Measurements from ENCODE around the gene CLEC20A. TPM values are rescaled to one million over a fixed set of nuclear protein-coding genes. Genes with fewer than 3 reads are reported as not detected.

Gene CLEC20A
- total RNA-seq, 1 donor from 2014 or later = not detected

- no peak for DNase-seq (ENCODE audit: low spot score)
- Mint-ChIP-seq H3K27ac (ENCODE audit: unreplicated experiment) (no peak overlapping the region), H3K4me3 (ENCODE audit: unreplicated experiment) (no peak overlapping the region), H3K36me3 (ENCODE audit: low read depth) (no peaks in the 10 kb centered on the region), H3K4me1 (ENCODE audit: low read depth) (no peaks in the 10 kb centered on the region), H3K9me3 (ENCODE audit: low read depth) (no peaks in the 10 kb centered on the region), H3K27me3 (ENCODE audit: low read depth) (no peaks in the 10 kb centered on the region)
- TF ChIP-seq, protein P1, sequence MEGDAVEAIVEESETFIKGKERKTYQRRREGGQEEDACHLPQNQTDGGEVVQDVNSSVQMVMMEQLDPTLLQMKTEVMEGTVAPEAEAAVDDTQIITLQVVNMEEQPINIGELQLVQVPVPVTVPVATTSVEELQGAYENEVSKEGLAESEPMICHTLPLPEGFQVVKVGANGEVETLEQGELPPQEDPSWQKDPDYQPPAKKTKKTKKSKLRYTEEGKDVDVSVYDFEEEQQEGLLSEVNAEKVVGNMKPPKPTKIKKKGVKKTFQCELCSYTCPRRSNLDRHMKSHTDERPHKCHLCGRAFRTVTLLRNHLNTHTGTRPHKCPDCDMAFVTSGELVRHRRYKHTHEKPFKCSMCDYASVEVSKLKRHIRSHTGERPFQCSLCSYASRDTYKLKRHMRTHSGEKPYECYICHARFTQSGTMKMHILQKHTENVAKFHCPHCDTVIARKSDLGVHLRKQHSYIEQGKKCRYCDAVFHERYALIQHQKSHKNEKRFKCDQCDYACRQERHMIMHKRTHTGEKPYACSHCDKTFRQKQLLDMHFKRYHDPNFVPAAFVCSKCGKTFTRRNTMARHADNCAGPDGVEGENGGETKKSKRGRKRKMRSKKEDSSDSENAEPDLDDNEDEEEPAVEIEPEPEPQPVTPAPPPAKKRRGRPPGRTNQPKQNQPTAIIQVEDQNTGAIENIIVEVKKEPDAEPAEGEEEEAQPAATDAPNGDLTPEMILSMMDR (IDR thresholded peaks at IDR 0.05) = no peak
These were observed 13.4 kb upstream of the CLEC20A start for GRCh38 chr1:178510155-178510554.

GRCh38 chr1:178509414-178510007 lies 12.7 kb upstream of the CLEC20A start:
- no peaks in the 10 kb centered on the region for H3K4me1 Mint-ChIP-seq (ENCODE audit: low read depth)
- H3K27ac Mint-ChIP-seq (ENCODE audit: unreplicated experiment) = no peak overlapping the region

DNA sequence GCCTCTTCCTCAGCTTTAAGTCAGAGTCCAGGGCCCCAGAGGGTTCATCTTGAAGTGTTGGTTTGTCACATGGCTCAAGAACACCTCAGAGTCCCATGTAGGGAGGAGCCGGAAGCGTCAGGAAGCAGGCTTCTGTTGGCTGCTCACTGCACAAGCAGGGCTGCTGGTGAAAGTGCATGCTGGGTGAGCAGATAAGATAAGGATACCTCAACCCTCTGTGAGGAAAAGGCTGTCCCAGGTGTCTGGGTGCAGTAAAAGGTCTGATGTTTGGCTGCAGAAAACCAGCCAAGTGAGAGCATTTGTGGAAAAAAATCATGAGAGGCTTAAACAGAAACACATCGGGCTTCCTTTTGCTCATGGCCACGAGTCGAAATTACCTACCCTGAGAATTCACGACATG lies 9.9 kb upstream of the CLEC20A start:
- H3K36me3 Mint-ChIP-seq (ENCODE audit: low read depth) = no peaks in the 10 kb centered on the region
- H3K4me1 Mint-ChIP-seq (ENCODE audit: low read depth) = no peaks in the 10 kb centered on the region
- H3K9me3 Mint-ChIP-seq (ENCODE audit: low read depth) = no peaks in the 10 kb centered on the region
- H3K27ac Mint-ChIP-seq (ENCODE audit: unreplicated experiment) = no peak overlapping the region
- TF ChIP-seq, protein P1 (IDR thresholded peaks at IDR 0.05) = no peak
- H3K27me3 Mint-ChIP-seq (ENCODE audit: low read depth) = no peaks in the 10 kb centered on the region
- no peak for DNase-seq (ENCODE audit: low spot score)
- no peak overlapping the region for H3K4me3 Mint-ChIP-seq (ENCODE audit: unreplicated experiment)

More at GRCh38 chr1:178509414-178510007, 12.7 kb upstream of the CLEC20A start:
- H3K9me3 Mint-ChIP-seq (ENCODE audit: low read depth) = no peaks in the 10 kb centered on the region
- no peaks in the 10 kb centered on the region for H3K36me3 Mint-ChIP-seq (ENCODE audit: low read depth)
- H3K27me3 Mint-ChIP-seq (ENCODE audit: low read depth) = no peaks in the 10 kb centered on the region
- TF ChIP-seq, protein P1 (IDR thresholded peaks at IDR 0.05) = no peak
- no peak overlapping the region for H3K4me3 Mint-ChIP-seq (ENCODE audit: unreplicated experiment)
- DNase-seq (ENCODE audit: low spot score) = no peak

DNA sequence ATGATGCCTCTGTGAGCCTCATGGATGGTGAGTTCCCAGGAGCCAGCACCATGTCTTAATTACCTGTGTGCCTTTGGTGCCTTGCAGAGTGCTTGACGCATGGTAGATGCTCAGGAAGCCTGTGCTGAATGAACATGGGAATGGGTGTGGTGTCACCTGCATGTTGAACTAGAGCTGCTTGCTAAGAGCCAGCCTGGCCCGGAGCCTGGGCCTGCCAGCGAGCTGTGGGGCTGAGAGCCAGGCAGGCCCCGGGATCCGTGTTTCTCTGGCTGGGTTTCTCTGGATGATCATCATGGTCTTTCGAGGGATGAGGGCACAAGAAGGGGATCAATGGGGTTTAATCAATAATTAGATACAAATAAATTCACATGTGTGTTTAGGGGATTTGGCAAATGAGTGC lies 9.4 kb upstream of the CLEC20A start:
- Mint-ChIP-seq H3K4me1 (ENCODE audit: low read depth) (no peaks in the 10 kb centered on the region), H3K4me3 (ENCODE audit: unreplicated experiment) (no peak overlapping the region), H3K27me3 (ENCODE audit: low read depth) (no peaks in the 10 kb centered on the region), H3K9me3 (ENCODE audit: low read depth) (no peaks in the 10 kb centered on the region), H3K36me3 (ENCODE audit: low read depth) (no peaks in the 10 kb centered on the region), H3K27ac (ENCODE audit: unreplicated experiment) (no peak overlapping the region)
- DNase-seq (ENCODE audit: low spot score) = no peak
- TF ChIP-seq, protein P1 (IDR thresholded peaks at IDR 0.05) = no peak

DNA sequence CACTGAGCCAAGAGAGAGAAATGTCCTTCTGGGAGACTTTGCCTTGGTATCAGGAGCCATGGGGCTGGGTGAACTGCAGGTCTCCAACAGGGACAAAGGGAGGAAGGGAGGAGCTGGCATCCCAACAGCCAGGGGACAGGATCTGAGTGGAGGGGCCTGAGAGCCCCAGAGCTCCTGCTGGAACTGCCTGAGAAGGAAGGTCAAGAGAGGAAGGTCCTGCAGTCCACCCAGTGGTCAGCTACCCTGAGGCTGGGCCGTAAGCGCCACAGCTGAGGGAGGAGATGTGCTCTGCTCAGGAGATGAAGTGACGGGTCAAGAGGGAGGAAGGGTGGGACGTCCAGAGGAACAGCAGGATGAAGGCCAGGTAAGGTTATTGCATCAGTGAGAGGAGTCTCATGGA lies 7.5 kb upstream of the CLEC20A start:
- TF ChIP-seq, protein P1 (IDR thresholded peaks at IDR 0.05) = no peak
- Mint-ChIP-seq H3K4me1 (ENCODE audit: low read depth) (no peaks in the 10 kb centered on the region), H3K36me3 (ENCODE audit: low read depth) (no peaks in the 10 kb centered on the region), H3K27me3 (ENCODE audit: low read depth) (no peaks in the 10 kb centered on the region), H3K4me3 (ENCODE audit: unreplicated experiment) (no peak overlapping the region), H3K9me3 (ENCODE audit: low read depth) (no peaks in the 10 kb centered on the region), H3K27ac (ENCODE audit: unreplicated experiment) (no peak overlapping the region)
- DNase-seq (ENCODE audit: low spot score) = no peak
